Measurements from ENCODE around the gene ENTPD5.

DNA sequence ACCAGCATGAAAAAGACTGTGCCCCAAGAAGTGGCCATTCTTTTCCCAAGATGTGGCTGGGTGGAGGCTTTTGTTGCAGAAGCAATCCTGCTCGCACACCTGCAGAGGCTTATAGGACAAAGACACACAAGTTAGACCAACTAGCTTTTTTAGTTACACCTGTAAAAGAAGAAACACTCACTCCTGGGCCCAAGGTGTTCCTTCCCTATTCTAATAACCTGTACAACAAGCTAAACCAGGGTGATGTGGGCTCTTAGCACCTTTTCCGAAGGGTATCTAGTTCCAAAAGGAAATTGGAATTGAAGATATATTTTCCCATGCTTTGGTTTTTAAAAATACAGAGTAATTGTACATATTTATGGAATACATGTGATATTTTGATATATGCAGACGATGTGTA, 31.0 kb downstream of the ENTPD5 start:
- TF ChIP-seq CTCF (tag by site-specific recombination; IDR thresholded peaks at IDR 0.05) (no peak), ZNF202 (tag by site-specific recombination; IDR thresholded peaks at IDR 0.05; ENCODE audit: borderline replicate concordance) (no peak), ZNF404 (tag by site-specific recombination; IDR thresholded peaks at IDR 0.05) (no peak), ZNF629 (tag by site-specific recombination; IDR thresholded peaks at IDR 0.05) (no peak), ZNF623 (tag by site-specific recombination; IDR thresholded peaks at IDR 0.05) (no peak), YY1 (tag by site-specific recombination; IDR thresholded peaks at IDR 0.05) (no peak), ZNF394 (tag by site-specific recombination; IDR thresholded peaks at IDR 0.05; ENCODE audit: borderline replicate concordance) (no peak), ZNF513 (tag by site-specific recombination; IDR thresholded peaks at IDR 0.05) (no peak), PBX3 (CRISPR knock-in tag; IDR thresholded peaks at IDR 0.05) (no peak)
- TF ChIP-seq, protein P1, sequence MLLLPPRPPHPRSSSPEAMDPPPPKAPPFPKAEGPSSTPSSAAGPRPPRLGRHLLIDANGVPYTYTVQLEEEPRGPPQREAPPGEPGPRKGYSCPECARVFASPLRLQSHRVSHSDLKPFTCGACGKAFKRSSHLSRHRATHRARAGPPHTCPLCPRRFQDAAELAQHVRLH (tag by site-specific recombination; IDR thresholded peaks at IDR 0.05), result no peak
- TF ChIP-seq, protein P2, sequence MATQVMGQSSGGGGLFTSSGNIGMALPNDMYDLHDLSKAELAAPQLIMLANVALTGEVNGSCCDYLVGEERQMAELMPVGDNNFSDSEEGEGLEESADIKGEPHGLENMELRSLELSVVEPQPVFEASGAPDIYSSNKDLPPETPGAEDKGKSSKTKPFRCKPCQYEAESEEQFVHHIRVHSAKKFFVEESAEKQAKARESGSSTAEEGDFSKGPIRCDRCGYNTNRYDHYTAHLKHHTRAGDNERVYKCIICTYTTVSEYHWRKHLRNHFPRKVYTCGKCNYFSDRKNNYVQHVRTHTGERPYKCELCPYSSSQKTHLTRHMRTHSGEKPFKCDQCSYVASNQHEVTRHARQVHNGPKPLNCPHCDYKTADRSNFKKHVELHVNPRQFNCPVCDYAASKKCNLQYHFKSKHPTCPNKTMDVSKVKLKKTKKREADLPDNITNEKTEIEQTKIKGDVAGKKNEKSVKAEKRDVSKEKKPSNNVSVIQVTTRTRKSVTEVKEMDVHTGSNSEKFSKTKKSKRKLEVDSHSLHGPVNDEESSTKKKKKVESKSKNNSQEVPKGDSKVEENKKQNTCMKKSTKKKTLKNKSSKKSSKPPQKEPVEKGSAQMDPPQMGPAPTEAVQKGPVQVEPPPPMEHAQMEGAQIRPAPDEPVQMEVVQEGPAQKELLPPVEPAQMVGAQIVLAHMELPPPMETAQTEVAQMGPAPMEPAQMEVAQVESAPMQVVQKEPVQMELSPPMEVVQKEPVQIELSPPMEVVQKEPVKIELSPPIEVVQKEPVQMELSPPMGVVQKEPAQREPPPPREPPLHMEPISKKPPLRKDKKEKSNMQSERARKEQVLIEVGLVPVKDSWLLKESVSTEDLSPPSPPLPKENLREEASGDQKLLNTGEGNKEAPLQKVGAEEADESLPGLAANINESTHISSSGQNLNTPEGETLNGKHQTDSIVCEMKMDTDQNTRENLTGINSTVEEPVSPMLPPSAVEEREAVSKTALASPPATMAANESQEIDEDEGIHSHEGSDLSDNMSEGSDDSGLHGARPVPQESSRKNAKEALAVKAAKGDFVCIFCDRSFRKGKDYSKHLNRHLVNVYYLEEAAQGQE (tag by site-specific recombination; IDR thresholded peaks at IDR 0.05), result no peak
